ENCODE data around the gene CCDC144A.
"Not testable (repeated sequence)": the region's sequence is repeated elsewhere in the genome, so short reads cannot be mapped to it uniquely, and the experiment has no call there.

The CCDC144A gene

DNA sequence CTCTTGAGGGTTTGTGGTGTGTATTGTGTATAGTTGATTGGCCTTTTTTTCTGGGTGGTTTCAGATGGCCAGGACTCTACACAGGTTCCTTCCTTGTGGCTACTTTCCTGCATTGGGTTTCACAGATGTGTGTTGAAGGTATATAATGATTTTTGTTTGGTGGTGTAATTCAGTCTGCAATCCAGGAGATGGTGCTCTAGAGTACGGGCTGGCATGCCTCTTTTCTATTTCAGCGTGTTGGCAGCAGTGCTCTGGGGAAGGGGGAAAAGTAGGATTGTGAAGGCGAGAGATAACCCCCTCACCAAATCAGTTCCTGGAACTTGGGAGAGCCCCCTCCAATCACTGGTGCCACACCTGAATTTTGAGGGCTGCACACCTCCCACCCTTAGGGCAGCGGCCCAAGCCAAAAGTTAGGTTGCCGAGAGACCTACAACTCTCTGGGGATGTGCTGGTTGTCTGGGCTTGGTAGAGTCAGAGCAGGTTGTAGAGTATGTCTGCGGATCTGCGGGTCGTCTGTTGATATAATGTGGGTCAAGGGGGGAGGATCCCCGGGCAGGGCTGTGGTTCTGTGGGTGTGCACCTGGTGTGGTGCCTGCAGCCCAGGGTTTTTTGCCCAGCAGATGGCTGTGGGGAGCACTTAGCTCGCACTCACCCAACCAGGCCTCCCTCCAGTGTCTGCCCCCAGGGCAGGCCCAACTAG, 61.3 kb downstream of the CCDC144A start:
- peak; percentile 11 to 20 for DNase-seq

DNA sequence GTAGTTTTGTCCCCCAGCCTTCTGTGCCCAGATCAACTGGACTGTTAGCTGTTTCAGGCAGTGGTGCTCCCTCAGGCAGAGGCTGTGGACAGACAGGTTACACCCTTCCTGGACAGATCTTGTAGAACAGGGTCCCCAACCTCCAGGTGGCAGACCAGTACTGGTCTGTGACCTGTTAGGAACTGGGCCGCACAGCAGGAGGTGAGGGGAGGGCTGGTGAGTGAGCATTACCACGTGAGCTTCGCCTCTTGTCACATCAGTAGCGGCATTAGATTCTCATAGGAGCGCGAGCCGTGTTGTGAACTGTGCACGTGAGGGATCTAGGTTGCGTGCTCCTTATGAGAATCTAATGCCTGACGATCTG, 61.9 kb downstream of the CCDC144A start:
- DNase-seq, result not testable (repeated sequence)

DNA sequence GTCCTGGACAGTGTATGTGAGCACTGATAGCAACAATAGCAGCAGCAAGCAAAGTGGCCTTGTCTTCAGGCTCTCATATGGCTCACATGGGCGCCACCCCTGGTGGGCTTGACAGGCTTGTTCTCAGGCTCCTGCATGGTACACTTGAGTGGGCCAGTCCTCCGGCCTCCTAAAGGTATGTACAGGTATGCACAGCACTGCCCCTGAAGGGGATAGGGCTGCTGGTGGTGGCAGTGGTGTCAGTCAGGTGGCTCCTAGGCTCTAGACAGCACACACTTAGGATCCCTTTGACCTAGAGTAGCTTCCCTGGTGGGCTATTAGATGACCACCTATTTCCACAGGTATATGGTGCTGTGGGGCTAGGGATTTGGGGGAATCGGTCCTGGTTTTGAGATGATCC, 67.5 kb downstream of the CCDC144A start:
- not testable (repeated sequence) for DNase-seq

DNA sequence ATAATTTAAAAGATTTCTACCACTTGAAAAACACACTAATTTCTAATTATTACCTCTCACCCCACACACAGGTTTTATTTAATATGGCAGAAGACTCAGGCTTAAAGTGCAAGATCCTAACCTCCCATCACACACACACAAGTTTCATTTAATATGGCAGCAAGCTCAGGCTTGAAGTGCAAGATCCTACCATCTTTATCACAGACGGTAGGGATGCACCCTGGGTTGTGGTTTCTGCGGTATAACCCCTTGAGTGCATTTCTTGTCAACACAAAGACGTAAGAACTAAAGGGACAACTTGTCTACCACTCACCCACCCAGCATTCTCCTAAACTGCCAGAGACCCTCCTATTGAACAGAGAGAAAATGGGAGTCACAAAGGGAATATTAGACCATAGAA, 68.1 kb downstream of the CCDC144A start:
- not testable (repeated sequence) for DNase-seq

DNA sequence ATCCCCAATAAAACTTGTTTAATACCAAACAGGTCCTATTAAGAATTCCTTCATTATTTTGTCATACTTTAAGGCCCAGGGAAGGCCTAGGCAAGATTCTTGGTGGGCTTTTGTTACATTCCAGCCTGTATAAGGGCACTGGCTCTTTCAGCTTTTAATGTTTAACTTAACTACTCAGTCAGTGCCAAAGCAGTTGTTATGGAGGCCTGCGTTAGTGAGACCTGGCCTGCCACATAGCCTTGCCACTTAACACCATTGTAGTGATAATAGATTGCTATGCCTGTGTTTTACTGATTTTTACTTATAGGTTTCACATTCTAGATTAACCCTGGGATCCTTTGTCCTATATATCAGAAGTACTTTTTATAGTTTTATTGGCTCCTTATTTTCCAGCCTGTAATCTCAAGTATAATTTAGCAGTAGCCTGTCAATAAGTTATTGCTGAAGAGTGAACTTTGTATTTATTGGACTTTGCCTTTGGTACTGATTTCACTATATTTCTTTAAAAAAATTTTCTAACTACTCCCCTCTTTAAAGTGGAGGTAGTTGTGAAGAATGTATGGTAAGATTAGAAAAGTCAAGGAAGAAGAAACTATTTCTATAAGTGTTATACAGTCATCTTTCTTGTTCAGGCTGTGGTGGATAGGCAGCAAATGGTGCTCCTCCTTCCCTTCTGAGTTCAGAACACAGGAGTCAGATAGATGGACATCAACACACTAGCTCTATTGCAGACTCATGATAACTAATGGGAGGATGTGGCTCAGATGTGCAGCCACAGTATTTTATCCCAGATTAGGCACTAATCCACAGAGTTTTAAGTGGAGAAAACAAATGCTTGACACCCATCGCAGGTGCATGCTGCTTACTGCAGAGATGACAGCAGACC, 78.5 kb downstream of the CCDC144A start:
- DNase-seq, result not testable (repeated sequence)

DNA sequence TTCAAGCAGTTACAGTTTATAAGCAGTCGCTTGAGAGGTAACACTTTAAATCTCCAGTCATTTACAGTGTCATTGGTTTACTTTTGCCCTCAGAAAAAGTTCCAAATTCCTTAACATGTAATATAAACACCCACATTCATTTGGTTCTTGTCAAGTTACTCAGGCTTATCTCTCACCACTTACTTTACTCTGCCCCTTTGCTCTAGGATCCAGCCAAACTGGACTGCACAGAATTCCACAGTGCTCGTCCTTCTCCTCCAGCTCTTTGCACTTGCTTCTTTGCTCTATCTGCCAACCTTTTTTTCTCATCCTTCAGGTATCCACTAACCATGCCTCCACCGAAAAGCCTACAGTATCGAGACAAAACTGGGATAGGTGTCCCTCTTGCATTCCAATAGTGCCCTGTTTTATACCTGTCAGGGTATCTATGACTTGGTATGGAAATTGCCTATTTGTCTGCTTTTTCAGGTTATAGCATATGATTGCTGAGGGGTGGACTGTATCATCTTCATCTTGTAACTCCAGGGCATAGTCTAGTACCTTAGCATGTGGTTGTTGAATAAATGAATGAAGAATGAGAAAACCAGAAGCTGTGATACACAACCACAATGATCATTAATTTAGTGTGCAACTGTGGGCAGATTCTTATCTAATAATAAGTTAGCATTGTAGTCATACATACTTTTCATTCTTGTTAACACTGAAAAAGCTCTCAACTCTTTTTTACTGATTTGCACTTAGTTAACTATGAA, 82.5 kb downstream of the CCDC144A start:
- DNase-seq, result not testable (repeated sequence)

DNA sequence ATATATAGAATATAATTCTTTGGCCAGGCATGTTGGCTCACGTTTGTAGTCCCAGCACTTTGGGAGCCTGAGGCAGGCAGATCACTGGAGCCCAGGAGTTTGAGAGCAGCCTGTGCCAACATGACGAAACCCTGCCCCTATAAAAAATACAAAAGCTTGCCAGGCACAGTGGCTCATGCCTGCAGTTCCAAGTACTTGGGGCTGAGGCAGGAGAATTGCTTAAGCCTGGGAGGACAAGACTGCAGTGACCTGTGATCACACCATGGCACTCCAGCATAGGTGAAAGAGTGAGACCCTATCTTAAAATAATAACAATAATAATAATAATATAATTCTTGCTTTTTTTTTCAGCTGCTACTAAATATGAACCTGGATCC, 83.1 kb downstream of the CCDC144A start:
- not testable (repeated sequence) for DNase-seq

DNA sequence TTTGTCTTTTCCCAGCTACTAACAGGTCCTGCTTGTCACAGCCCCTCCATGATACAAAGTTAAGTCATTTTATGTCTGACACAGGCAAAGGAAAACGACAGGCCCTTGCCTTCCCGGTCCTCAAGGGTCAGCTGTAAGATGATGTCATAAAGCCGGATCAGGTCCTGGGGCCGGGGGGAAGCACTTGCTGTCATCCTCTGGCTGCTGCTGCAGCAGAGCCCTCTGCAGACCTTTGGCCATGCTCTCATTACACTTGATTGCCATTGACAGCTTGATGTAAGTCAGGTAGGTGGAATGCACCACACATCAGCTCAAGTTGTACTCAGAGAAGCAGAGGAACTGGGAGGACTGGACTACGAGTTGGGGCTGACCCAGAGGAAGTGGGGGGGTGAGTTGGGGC, 97.8 kb downstream of the CCDC144A start:
- DNase-seq, result not testable (repeated sequence)

DNA sequence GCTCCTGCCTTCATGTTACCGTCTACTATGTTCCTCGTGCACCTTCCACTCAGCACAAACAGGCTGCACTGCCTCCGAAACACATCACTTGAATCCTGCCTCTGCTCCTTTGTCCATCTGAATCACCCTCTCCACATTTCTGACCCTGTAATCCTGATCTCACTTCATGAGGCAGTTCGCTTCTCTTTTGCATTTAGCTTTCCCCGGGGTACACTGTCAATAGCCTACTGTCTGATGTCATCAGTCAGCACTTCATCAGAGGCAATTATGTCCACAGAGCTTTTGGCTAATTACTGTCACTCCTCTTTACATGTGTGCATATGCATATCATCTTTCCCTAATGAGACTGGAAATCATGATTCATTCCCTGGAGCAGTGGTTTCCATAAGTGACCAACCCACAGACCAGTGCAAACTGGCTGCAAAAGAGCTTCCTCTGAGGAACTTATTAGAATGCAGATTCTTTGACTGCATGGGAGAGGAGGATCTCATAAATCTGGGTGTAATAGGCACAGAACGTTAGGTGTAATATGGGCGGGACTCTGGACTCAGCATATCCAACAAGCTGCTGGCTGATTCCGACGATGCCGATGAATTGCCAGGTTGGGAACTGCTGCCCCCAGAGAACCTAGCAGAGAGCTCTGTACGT, 99.0 kb downstream of the CCDC144A start:
- not testable (repeated sequence) for DNase-seq

DNA sequence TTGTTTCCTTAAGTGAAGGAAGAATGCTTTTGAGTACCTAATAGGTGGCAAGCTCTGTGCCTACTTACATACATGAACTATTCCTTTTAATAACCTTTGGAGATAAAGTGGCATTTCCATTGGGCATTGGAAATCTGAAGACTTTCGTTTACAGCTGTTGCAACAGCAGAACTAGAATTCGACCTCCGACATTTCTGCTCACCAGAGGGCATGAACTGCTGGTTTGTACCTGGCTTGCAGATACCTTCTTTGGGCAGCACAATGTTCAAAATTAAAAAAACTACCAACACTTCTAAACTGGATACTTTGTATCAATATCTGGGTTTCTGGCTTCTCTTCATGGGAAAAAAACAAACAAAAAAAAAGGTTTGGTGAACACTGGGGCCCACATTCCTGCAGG, 99.6 kb downstream of the CCDC144A start:
- not testable (repeated sequence) for DNase-seq

DNA sequence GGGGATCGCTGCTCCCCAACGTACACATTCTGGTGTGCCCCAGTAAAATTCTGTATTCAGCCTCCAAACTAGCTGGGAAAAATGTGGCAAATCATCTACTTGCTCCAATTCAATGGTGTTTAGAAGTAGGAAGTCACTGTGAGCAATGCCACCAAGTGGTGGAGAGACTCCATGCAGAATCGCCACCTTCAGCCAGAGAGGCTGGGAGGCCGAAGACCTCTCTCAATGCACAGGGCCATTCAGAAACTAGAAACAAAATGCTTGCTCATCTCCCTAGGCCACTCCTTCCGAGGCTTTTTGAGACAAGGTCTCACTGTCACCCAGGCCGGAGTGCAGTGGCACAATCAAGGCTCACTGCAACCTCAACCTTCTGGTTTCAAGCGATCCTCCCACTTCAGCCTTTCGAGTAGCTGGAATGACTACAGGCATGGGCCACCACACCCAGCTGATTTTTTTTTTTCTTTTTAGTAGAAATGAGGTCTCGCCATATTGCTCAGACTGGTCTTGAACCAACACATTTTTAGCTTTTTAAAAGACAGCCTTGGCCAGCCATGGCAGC, 100.4 kb downstream of the CCDC144A start:
- not testable (repeated sequence) for DNase-seq

DNA sequence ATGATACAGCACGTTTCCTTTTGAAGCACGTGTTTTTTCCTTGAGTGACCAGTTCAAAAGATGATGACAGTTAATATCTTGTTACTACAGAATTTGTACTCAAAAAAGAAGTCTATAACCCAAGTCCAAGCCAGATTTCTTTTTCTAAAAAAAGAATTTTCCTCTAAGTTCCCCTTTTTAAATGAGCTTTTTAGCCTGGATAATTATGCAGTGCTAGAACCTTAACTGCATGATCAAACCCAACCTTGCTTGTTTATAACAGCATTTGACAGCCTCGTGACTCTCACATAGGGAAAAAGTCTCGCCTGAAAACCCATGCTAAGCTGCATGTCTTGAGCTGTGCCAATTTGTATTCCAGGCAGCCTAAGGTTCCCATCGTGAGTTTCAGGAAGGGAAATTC, 104.2 kb downstream of the CCDC144A start:
- peak; percentile 15 to 23 for DNase-seq

DNA sequence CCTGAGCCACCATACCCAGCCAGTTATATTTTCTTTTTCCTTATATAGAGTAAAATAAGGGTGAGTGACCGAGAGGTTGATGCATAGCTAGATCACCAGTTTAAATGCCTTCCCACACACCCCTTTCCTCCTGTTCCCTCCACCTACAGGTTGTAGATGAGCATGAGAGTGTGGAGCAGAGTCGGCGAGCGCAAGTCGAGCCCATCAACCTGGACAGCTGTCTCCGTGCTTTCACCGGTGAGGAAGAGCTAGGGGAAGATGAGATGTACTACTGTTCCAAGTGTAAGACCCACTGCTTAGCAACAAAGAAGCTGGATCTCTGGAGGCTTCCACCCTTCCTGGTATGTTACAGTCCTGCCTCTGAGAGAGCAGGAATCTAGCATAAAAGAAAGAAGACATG, 105.9 kb downstream of the CCDC144A start:
- not testable (repeated sequence) for DNase-seq

DNA sequence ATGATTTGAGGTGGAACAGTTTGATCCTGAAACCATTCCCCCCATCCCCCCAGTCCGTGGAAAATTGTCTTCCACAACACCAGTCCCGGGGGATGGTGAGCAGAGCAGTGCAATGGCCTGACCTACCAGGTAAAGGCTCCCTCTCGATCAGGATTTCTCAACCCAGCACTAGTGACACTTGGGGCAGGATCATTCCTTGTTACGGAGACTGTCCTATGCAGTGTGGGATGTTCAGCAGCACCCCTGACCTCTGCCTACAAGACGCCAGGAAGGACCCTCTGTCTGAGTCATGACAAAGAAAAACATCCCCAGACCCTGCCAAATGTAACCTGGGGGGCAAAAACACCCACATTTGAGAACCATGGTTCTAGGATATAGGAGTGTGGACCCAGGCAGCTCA, 114.8 kb downstream of the CCDC144A start:
- DNase-seq, result not testable (repeated sequence)

DNA sequence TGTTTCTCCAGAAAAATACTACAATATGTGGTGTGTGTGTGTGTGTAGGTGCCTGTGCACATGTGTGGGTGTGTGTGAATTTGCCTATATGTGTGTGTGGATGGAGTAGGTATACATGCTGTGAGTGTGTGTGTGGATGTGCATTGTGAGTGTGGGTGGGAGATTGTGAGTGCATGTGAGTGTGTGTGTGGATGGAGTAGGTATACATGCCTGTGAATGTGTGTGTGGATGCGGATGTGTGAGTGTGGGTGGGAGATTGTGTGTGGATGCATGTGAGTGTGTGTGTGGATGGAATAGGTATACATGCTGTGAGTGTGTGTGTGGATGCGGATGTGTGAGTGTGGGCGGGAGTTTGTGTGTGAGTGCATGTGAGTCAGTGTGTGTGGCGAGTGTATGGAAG, 116.6 kb downstream of the CCDC144A start:
- not testable (repeated sequence) for DNase-seq

DNA sequence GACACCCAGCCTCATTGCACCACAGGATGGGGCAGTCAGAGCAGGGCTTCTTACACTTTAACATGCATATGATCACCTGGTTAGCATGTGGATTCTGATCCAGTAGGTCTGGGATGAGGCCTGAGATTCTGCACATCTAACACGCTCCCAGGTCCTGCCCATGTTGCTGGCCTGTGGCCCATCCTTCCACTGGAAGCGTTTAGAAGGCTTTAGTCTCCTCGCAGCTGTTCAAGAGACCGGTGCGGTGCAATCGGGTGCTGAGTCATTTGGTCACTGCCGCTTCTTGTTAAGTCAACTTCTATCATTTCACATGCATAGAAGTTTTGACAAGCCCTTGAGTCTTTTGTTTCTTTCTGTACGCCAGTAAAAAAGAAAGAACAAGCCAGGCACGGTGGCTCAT, 117.6 kb downstream of the CCDC144A start:
- not testable (repeated sequence) for DNase-seq

DNA sequence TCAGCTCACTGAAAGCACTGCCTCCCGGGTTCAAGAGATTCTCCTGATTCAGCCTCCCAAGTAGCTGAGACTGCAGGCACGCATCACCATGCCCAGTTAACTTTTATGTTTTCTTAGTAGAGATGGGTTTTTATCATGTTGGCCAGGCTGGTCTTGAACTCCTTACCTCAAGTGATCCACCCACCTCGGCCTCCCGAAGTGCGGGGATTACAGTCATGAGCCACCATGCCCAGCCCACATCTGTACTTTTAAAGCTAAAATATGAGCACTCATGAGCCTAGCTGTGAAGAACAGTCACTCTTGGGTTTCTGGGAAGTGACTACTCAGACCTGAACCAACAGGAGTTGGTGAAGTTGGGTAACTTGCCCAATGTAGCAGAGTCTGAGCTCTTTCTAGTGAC, 120.2 kb downstream of the CCDC144A start:
- DNase-seq, result not testable (repeated sequence)

DNA sequence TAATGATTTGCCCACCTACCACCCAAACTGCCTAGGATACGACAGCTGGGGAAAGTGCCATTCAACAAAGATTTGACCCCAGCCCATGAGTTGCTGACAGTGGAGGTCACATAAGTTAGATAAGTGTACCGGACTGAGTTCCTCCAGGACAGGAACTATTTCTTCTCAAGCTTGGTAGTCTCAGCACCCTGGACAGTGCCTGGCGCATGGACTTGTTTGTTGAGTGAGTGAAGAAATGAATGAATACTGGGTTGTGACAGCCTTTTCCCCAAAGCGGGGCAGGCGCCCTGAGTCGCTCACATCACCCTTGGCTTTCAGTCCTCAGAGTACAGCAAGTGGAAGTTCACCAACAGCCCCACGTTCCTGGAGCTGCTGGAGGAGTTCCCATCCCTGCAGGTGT, 122.1 kb downstream of the CCDC144A start:
- peak in 1 of 2 donors; percentile 65 for DNase-seq

DNA sequence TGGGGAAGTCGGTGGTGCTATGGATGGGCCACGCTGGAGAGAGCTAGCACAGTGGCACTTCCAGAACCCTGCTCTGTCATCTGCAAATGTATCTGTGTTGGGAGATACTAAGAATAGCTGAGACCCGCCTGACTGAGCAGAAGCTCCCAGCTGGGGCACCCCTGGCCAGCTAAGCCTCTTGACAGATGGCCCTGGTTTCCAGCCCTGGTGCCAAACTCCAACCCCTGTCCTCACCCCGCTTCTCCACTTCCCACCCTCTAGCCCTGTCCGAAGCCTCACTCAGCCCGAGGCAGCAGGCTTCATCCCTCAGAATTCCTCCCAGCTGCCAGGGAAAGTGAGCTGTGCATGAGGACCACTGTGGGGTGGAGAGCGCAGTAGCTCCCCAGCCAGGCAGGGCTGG, 124.4 kb downstream of the CCDC144A start:
- no peak for DNase-seq

DNA sequence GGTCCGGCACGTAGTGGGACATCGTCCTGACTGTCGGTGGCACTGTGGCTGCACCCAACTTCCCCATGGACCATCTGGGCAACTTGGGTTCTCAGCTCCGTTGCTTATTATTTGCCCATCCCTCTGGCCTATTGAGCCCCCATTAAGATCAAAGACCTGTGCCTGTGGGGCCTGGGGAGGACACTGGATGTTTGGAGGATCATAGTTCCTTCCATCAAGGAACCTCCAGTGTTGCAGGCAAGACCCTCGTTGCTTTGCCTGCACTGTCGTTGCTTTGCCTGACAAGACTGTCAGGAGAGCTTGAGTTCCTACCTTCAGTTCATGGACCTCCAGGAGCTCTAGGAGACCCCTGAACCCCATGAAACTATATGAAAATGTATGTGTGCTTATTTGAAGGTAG, 127.2 kb downstream of the CCDC144A start:
- DNase-seq, result no peak

DNA sequence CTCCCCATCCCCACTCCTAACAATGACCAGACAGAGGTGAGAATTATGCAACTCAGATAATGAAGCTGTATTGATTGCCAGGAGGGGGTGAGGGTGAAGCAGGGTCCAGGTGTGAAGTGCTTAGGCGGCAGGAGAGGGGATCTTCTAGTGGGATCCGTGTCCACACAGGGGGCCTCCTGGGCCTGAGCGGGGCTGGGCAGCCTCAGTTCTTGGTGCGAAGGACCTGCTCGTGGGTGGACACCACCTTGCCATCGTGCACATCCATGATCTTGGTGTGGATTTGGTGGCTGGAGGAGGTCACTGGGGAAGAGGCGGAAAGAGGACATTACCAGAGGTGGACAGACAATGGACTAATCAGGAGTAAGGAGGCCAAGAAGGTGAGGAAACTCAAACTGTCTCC, 127.9 kb downstream of the CCDC144A start:
- DNase-seq, result not testable (repeated sequence)

DNA sequence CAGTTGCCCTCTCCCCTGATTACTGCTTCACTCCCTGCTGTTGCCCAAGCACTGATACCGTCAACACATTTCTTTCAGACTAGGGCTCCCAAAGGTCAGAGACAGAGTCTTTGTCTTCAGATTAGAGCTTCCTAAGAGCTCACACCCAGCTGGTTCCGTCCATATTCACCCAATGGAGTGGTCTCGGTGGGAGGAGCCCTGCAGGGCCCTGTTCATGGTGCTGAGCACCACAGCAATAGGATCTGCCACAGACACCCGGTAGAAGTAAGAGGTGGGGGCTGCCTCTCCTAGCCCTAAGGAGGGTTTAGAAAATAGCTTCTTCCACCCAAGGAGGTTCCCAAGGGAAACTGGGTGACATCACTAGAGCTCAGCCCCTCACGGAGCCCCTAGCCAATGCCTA, 128.3 kb downstream of the CCDC144A start:
- DNase-seq, result no peak
